ENCODE data around the gene ZSCAN5A. TPM values are rescaled to one million over a fixed set of nuclear protein-coding genes. Genes with fewer than 3 reads are reported as not detected.
A peak's percentile ranks its signal among the peaks of the same experiment; 100 is the strongest.

ZSCAN5A gene
- total and polyA plus RNA-seq, 4 donors: 1.7 to 13.8 (median 9.0) TPM

GRCh38 chr19:56319991-56320390 is 5.4 kb upstream of the ZSCAN5A start:
- Histone ChIP-seq H3K27me3 (ENCODE audit: control insufficient read depth in 1 of 2, insufficient read depth in 2 of 2, low read length in 1 of 2) (no peaks in the 10 kb centered on the region), H3K4me3 (ENCODE audit: low read length in 2 of 2) (no peak overlapping the region), H3K36me3 (ENCODE audit: control insufficient read depth in 1 of 2, insufficient read depth in 2 of 2, low read length in 1 of 2) (no peaks in the 10 kb centered on the region), H3K4me1 (ENCODE audit: control insufficient read depth in 1 of 2, insufficient read depth in 2 of 2, low read length in 2 of 2) (no peaks in the 10 kb centered on the region), H3K27ac (ENCODE audit: low read depth in 1 of 2, low read length in 2 of 2) (no peak overlapping the region), H3K9me3 (ENCODE audit: control insufficient read depth, low read length) (peaks cover 3% of the 10 kb centered on the region)
- DNase-seq (no peak), ATAC-seq (ENCODE audit: low FRiP score) (no peak)
- 84 to 85% methylated on average over 3 of the region's 3 CpGs for WGBS, 2 donors
- intact Hi-C loops (cut with DNase I): loop anchor here in 1 of 2 donors (5.0 to 10.0 kb wide), 3 partner anchors 47 to 215 kb away; partner anchors contain the start of gene ZNF444

- Histone ChIP-seq H3K4me1 (ENCODE audit: control insufficient read depth in 1 of 2, insufficient read depth in 2 of 2, low read length in 2 of 2) (no peaks in the 10 kb centered on the region), H3K27me3 (ENCODE audit: control insufficient read depth in 1 of 2, insufficient read depth in 2 of 2, low read length in 1 of 2) (no peaks in the 10 kb centered on the region), H3K27ac (ENCODE audit: low read depth in 1 of 2, low read length in 2 of 2) (no peak overlapping the region), H3K9me3 (ENCODE audit: control insufficient read depth, low read length) (peaks cover 3% of the 10 kb centered on the region), H3K36me3 (ENCODE audit: control insufficient read depth in 1 of 2, insufficient read depth in 2 of 2, low read length in 1 of 2) (no peaks in the 10 kb centered on the region), H3K4me3 (ENCODE audit: low read length in 2 of 2) (no peak overlapping the region)
- intact Hi-C loops (cut with DNase I): loop anchor here in 1 of 2 donors (5.0 to 10.0 kb wide), 3 partner anchors 50 to 213 kb away; partner anchors contain the start of gene ZNF444
- no peak for DNase-seq
- WGBS, 2 donors: 58 to 67% methylated on average over 2 of the region's 2 CpGs
- ATAC-seq (ENCODE audit: low FRiP score): no peak
Observed at GRCh38 chr19:56317749-56318148, 3.1 kb upstream of the ZSCAN5A start.

GRCh38 chr19:56316728-56317127 is 2.1 kb upstream of the ZSCAN5A start:
- Histone ChIP-seq H3K36me3 (ENCODE audit: control insufficient read depth in 1 of 2, insufficient read depth in 2 of 2, low read length in 1 of 2) (no peaks in the 10 kb centered on the region), H3K9me3 (ENCODE audit: control insufficient read depth, low read length) (peaks cover 3% of the 10 kb centered on the region), H3K4me1 (ENCODE audit: control insufficient read depth in 1 of 2, insufficient read depth in 2 of 2, low read length in 2 of 2) (no peaks in the 10 kb centered on the region), H3K27me3 (ENCODE audit: control insufficient read depth in 1 of 2, insufficient read depth in 2 of 2, low read length in 1 of 2) (no peaks in the 10 kb centered on the region), H3K4me3 (ENCODE audit: low read length in 2 of 2) (no peak overlapping the region), H3K27ac (ENCODE audit: low read depth in 1 of 2, low read length in 2 of 2) (no peak overlapping the region)
- intact Hi-C loops (cut with DNase I): loop anchor here in 1 of 2 donors (5.0 to 10.0 kb wide), 3 partner anchors 51 to 212 kb away; partner anchors contain the start of gene ZNF444
- WGBS, 2 donors: 95% methylated on average over 5 of the region's 5 CpGs
- DNase-seq (no peak), ATAC-seq (ENCODE audit: low FRiP score) (no peak)

DNA sequence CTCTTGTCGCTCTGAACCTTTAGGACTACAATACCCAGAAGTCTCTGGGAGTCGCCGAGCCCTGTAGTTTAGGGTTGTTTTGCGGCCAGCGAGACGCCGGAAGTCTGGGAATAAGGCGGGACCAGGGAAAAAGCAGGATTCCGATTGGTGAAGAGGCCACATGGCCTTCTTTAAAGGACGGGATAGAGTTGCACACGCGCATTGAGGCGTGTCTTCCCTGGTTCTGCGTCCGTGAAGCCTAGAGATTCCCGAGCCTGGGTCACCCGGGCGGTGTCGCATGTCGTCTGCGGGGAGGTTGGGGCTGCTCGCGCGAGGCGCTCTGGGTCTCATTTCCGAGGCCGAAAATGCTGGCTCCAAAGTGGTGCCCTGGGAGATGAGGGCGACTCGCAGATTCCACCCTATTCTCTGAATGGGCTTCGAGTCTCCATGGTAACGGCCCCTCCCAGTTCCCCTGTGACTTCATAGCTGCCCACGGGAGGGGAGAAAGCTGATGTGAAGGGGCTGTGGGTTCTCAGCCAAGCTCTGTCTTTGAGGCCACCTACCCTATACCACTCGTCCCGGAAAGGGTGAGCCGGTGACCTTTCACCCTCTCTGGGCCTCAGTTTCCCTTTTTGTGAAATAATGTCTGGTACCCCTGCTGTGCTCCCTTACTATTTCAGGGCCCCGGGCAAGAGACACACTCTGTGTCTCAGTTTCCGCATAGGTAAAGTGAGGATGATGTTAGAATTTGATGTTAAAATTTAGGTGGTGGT is 614 bp upstream of the ZSCAN5A start:
- H3K27me3 ChIP-seq (ENCODE audit: control insufficient read depth in 1 of 2, insufficient read depth in 2 of 2, low read length in 1 of 2): no peaks in the 10 kb centered on the region
- H3K4me3 ChIP-seq (ENCODE audit: low read length in 2 of 2): peak overlapping the region; percentile 7 to 64
- ATAC-seq (ENCODE audit: low FRiP score) (peak; percentile 96), DNase-seq (peak; percentile 95 to 96)
- no peaks in the 10 kb centered on the region for H3K9me3 ChIP-seq (ENCODE audit: control insufficient read depth, low read length)
- peaks cover 3% of the 10 kb centered on the region in 2 donors for H3K36me3 ChIP-seq (ENCODE audit: control insufficient read depth in 1 of 2, insufficient read depth in 2 of 2, low read length in 1 of 2)
- intact Hi-C loops (cut with DNase I): loop anchor here in 1 of 2 donors (5.0 to 10.0 kb wide), 3 partner anchors 52 to 210 kb away; partner anchors contain the start of gene ZNF444
- no peaks in the 10 kb centered on the region for H3K4me1 ChIP-seq (ENCODE audit: control insufficient read depth in 1 of 2, insufficient read depth in 2 of 2, low read length in 2 of 2)
- 1 to 2% methylated on average over 37 of the region's 37 CpGs for WGBS, 2 donors
- peak overlapping the region in 1 of 2 donors; percentile 93 for H3K27ac ChIP-seq (ENCODE audit: low read depth in 1 of 2, low read length in 2 of 2)

- WGBS, 2 donors: 0% methylated on average over 9 of the region's 9 CpGs
- Histone ChIP-seq H3K9me3 (ENCODE audit: control insufficient read depth, low read length) (no peaks in the 10 kb centered on the region), H3K4me1 (ENCODE audit: control insufficient read depth in 1 of 2, insufficient read depth in 2 of 2, low read length in 2 of 2) (no peaks in the 10 kb centered on the region), H3K27me3 (ENCODE audit: control insufficient read depth in 1 of 2, insufficient read depth in 2 of 2, low read length in 1 of 2) (no peaks in the 10 kb centered on the region), H3K36me3 (ENCODE audit: control insufficient read depth in 1 of 2, insufficient read depth in 2 of 2, low read length in 1 of 2) (peaks cover 3 to 4% of the 10 kb centered on the region in 2 donors), H3K4me3 (ENCODE audit: low read length in 2 of 2) (peak overlapping the region; percentile 63 to 67), H3K27ac (ENCODE audit: low read depth in 1 of 2, low read length in 2 of 2) (peak overlapping the region in 1 of 2 donors; percentile 98)
- DNase-seq (no peak), ATAC-seq (ENCODE audit: low FRiP score) (peak; percentile 3)
- intact Hi-C loops (cut with DNase I): loop anchor here in 1 of 2 donors (10.0 kb wide), 2 partner anchors 169 to 209 kb away; partner anchors contain the start of gene ZNF444
Observed at GRCh38 chr19:56314018-56314380, 640 bp downstream of the ZSCAN5A start.

DNA sequence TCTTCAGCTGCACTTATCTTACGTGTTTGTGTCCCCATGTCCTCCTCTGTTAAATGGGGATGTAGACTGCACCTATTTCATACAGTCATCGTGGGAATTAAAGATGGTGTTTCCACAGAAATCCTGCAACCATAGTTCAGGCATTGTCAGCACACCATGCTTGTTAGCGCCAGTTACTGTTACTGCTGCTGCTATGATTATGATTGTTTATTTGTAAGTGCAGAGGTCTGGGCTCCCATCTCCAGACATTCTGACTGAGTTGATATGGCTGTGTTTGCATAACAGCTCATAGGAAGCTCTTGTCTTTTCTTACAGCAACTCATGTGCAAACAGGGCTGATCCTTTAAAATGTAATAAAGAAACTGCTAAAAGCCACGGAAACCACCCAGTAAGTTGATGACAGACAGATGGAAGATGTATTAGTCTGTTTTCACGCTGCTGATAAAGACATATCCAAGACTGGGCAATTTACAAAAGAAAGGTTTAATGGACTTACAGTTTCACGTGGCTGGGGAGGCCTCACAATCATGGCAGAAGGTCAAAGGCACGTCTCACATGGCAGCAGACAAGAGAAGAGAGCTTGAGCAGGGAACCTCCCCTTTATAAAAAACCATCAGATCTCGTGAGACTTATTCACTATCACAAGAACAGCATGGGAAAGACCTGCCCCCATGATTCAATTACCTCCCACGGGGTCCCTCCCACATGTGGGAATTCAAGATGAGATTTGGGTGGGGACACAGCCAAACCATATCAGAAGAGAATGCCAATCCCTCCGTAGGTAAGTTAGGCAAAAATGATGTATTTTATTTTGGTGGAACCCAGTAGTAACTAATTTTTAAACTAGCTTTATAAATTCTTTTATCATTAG is 1.6 kb downstream of the ZSCAN5A start:
- no peak overlapping the region for H3K27ac ChIP-seq (ENCODE audit: low read depth in 1 of 2, low read length in 2 of 2)

DNA sequence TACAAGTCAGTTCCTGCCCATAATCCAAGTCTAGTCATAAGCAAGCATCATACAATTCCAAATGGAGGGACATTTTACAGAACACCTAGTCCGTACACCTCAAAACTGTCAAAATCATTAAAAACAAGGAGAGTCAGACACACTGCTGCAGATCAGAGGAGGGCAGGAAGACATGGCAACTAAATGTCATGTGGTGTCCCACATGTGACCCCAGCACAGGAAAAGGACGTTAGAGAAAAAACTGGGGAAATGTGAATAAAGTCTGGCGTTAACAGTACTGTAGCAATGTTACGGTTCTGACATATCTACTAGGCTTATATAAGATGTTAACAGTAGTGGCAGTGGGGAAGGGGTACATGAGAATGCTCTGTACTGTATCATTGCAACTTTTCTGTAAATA is 2.3 kb downstream of the ZSCAN5A start:
- H3K27me3 ChIP-seq (ENCODE audit: control insufficient read depth in 1 of 2, insufficient read depth in 2 of 2, low read length in 1 of 2): no peaks in the 10 kb centered on the region
- no peaks in the 10 kb centered on the region for H3K9me3 ChIP-seq (ENCODE audit: control insufficient read depth, low read length)
- peaks cover 3 to 4% of the 10 kb centered on the region in 2 donors for H3K36me3 ChIP-seq (ENCODE audit: control insufficient read depth in 1 of 2, insufficient read depth in 2 of 2, low read length in 1 of 2)
- WGBS, 2 donors: 83 to 88% methylated on average over 4 of the region's 4 CpGs
- DNase-seq (no peak), ATAC-seq (ENCODE audit: low FRiP score) (no peak)
- no peaks in the 10 kb centered on the region for H3K4me1 ChIP-seq (ENCODE audit: control insufficient read depth in 1 of 2, insufficient read depth in 2 of 2, low read length in 2 of 2)
- H3K27ac ChIP-seq (ENCODE audit: low read depth in 1 of 2, low read length in 2 of 2): no peak overlapping the region
- intact Hi-C loops (cut with DNase I): loop anchor here in 1 of 2 donors (10.0 kb wide), 2 partner anchors 168 to 208 kb away; partner anchors contain the start of gene ZNF444
- H3K4me3 ChIP-seq (ENCODE audit: low read length in 2 of 2): no peak overlapping the region

More for the DNA sequence above, 1.6 kb downstream of the ZSCAN5A start:
- no peaks in the 10 kb centered on the region for H3K4me1 ChIP-seq (ENCODE audit: control insufficient read depth in 1 of 2, insufficient read depth in 2 of 2, low read length in 2 of 2)
- H3K36me3 ChIP-seq (ENCODE audit: control insufficient read depth in 1 of 2, insufficient read depth in 2 of 2, low read length in 1 of 2): peaks cover 3 to 4% of the 10 kb centered on the region in 2 donors
- H3K27me3 ChIP-seq (ENCODE audit: control insufficient read depth in 1 of 2, insufficient read depth in 2 of 2, low read length in 1 of 2): no peaks in the 10 kb centered on the region
- DNase-seq: no peak
- H3K4me3 ChIP-seq (ENCODE audit: low read length in 2 of 2): no peak overlapping the region
- ATAC-seq (ENCODE audit: low FRiP score): no peak
- intact Hi-C loops (cut with DNase I): loop anchor here in 1 of 2 donors (10.0 kb wide), 2 partner anchors 168 to 208 kb away; partner anchors contain the start of gene ZNF444
- WGBS, 2 donors: 67 to 76% methylated on average over 10 of the region's 10 CpGs
- no peaks in the 10 kb centered on the region for H3K9me3 ChIP-seq (ENCODE audit: control insufficient read depth, low read length)

DNA sequence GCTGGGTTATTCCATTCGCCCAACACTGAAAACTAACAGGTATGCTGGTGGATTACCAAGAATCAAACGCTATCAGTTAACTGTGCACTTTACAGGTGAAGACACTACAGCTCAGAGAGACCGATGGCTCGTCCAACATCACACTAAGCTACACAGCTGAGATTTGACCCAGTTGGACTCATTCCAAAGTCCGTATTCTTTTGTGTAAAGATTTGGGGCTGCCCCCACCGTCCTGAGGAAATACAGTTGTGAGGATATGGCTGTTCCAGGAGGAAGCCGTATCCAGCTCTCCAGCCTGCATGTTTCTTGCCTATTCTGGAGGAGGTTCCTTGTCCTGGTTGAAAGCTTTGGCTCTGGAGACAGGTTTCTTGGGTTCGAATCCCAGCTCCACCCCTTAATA is 4.2 kb downstream of the ZSCAN5A start:
- Histone ChIP-seq H3K27ac (ENCODE audit: low read depth in 1 of 2, low read length in 2 of 2) (no peak overlapping the region), H3K9me3 (ENCODE audit: control insufficient read depth, low read length) (no peaks in the 10 kb centered on the region), H3K27me3 (ENCODE audit: control insufficient read depth in 1 of 2, insufficient read depth in 2 of 2, low read length in 1 of 2) (no peaks in the 10 kb centered on the region), H3K4me3 (ENCODE audit: low read length in 2 of 2) (no peak overlapping the region), H3K4me1 (ENCODE audit: control insufficient read depth in 1 of 2, insufficient read depth in 2 of 2, low read length in 2 of 2) (no peaks in the 10 kb centered on the region), H3K36me3 (ENCODE audit: control insufficient read depth in 1 of 2, insufficient read depth in 2 of 2, low read length in 1 of 2) (peaks cover 3 to 4% of the 10 kb centered on the region in 2 donors)
- 83% methylated on average over 8 of the region's 8 CpGs for WGBS, 2 donors
- intact Hi-C loops (cut with DNase I): loop anchor here in 1 of 2 donors (10.0 kb wide), 2 partner anchors 166 to 206 kb away; partner anchors contain the start of gene ZNF444
- ATAC-seq (ENCODE audit: low FRiP score) (no peak), DNase-seq (no peak)

Data from aorta (tissue), 5 donors.